Aorta (tissue), 5 donors: ENCODE data around the gene CMKLR1. TPM values are rescaled to one million over a fixed set of nuclear protein-coding genes. Genes with fewer than 3 reads are reported as not detected.

Experiments used
- ATAC-seq: fragments of 200-7000 bp; cut with Tn5 transposase; one replicate; pipeline ENCODE4 v1.9.1; 2022; ENCODE audit warnings: moderate library complexity; ENCODE audit not compliant: low FRiP score
- DNase-seq, 2 donors: peaks; one replicate each; pipeline ENCODE4 v3.0.0-alpha.2; 2020
- H3K27ac ChIP-seq, 2 donors: one replicate each; pipeline ENCODE4 v1.5.1; 2013; ENCODE audit warnings: low read length in 2 of 2, mild to moderate bottlenecking in 2 of 2, moderate library complexity in 2 of 2, control low read depth in 1 of 2, inconsistent platforms in 1 of 2, low read depth in 1 of 2
- H3K27me3 ChIP-seq, 2 donors: one replicate each; pipeline ENCODE4 v1.6.1; 2013; ENCODE audit warnings: control low read depth in 1 of 2, low read length in 1 of 2, mild to moderate bottlenecking in 1 of 2, moderate library complexity in 1 of 2; ENCODE audit not compliant: insufficient read depth in 2 of 2, control insufficient read depth in 1 of 2
- H3K36me3 ChIP-seq, 2 donors: one replicate each; pipeline ENCODE4 v1.6.1; 2013; ENCODE audit warnings: control low read depth in 1 of 2, low read length in 1 of 2, mild to moderate bottlenecking in 1 of 2; ENCODE audit not compliant: insufficient read depth in 2 of 2, control insufficient read depth in 1 of 2
- H3K4me1 ChIP-seq, 2 donors: one replicate each; pipeline ENCODE4 v1.6.1; 2013; ENCODE audit warnings: low read length in 2 of 2, control low read depth in 1 of 2, mild to moderate bottlenecking in 1 of 2, moderate library complexity in 1 of 2; ENCODE audit not compliant: insufficient read depth in 2 of 2, control insufficient read depth in 1 of 2
- H3K4me3 ChIP-seq, 2 donors: one replicate each; pipeline ENCODE4 v1.5.1; 2013; ENCODE audit warnings: low read length in 2 of 2, control low read depth in 1 of 2, mild to moderate bottlenecking in 1 of 2
- H3K9me3 ChIP-seq: one replicate; pipeline ENCODE4 v1.6.1; 2013; ENCODE audit warnings: mild to moderate bottlenecking, low read length; ENCODE audit not compliant: control insufficient read depth
- WGBS, 2 donors: extraction: QIAGEN DNeasy Blood & Tissue Kit; methylation state at CpG; one replicate each; pipeline ENCODE4 v1.1.7; 2013; 5-methylcytosine and 5-hydroxymethylcytosine counted together
- intact Hi-C, 2 donors: fragments of 100-400 bp; cut with DNase I; formaldehyde crosslinking; loops; one replicate each; pipeline versions ENCODE4 v1.14.2 to v1.15.0; 2022
- polyA plus RNA-seq, 2 donors: library from polyadenylated mRNA; stranded (reverse); fragments of 200-250 nt; gene quantifications; one replicate each; pipeline ENCODE4 v1.2.3, GENCODE V29; 2013
- total RNA-seq, 2 donors: library from RNA; stranded (reverse); fragmentation: NEBNext Ultra II Directional; extraction: Animal tissue kit (Norgen Biotek cat#: 25700); gene quantifications; one replicate each; pipeline ENCODE4 v1.2.1, GENCODE V29; 2021
- donor health status: healthy with polysubstance abuse.
- donor health status: Bipolar disorder and iron deficiency.
- donor health status: DM: no; HTN: no; CAD: no.
- donor health status: DM: no; HTN: no; CAD: no.
- donor health status: DM: yes; HTN: yes; CAD: no.

The CMKLR1 gene
- total and polyA plus RNA-seq, 4 donors = 9.1 to 55.4 (median 26.8) TPM

GRCh38 chr12:108357834-108358579 lies 18.9 kb upstream of the CMKLR1 start:
- 88 to 89% methylated on average over 2 of the region's 2 CpGs for WGBS, 2 donors
- DNase-seq (no peak), ATAC-seq (no peak)
- no peaks in the 10 kb centered on the region for H3K36me3 ChIP-seq
- no peak overlapping the region for H3K27ac ChIP-seq
- no peaks in the 10 kb centered on the region for H3K9me3 ChIP-seq
- H3K27me3 ChIP-seq = no peaks in the 10 kb centered on the region
- intact Hi-C loops = no loop called here
- no peaks in the 10 kb centered on the region for H3K4me1 ChIP-seq
- no peak overlapping the region for H3K4me3 ChIP-seq

GRCh38 chr12:108356835-108357806 lies 18.0 kb upstream of the CMKLR1 start:
- H3K9me3 ChIP-seq = no peaks in the 10 kb centered on the region
- intact Hi-C loops = no loop called here
- 87 to 89% methylated on average over 12 of the region's 12 CpGs for WGBS, 2 donors

GRCh38 chr12:108355069-108355468 lies 16.0 kb upstream of the CMKLR1 start:
- WGBS, 2 donors = 51 to 63% methylated on average over 2 of the region's 2 CpGs
- Histone ChIP-seq H3K27ac (no peak overlapping the region), H3K4me3 (no peak overlapping the region), H3K9me3 (no peaks in the 10 kb centered on the region), H3K27me3 (no peaks in the 10 kb centered on the region), H3K36me3 (no peaks in the 10 kb centered on the region), H3K4me1 (no peaks in the 10 kb centered on the region)
- intact Hi-C loops = no loop called here
- DNase-seq (no peak), ATAC-seq (no peak)

More at GRCh38 chr12:108356835-108357806, 18.0 kb upstream of the CMKLR1 start:
- H3K4me3 ChIP-seq = no peak overlapping the region
- H3K27me3 ChIP-seq = no peaks in the 10 kb centered on the region
- ATAC-seq (no peak), DNase-seq (no peak)
- no peak overlapping the region for H3K27ac ChIP-seq
- no peaks in the 10 kb centered on the region for H3K4me1 ChIP-seq
- no peaks in the 10 kb centered on the region for H3K36me3 ChIP-seq

GRCh38 chr12:108352591-108352990 lies 13.5 kb upstream of the CMKLR1 start:
- H3K27ac ChIP-seq = no peak overlapping the region
- H3K4me3 ChIP-seq = no peak overlapping the region
- H3K27me3 ChIP-seq = no peaks in the 10 kb centered on the region
- DNase-seq = no peak
- intact Hi-C loops = no loop called here
- no peak for ATAC-seq
- peaks cover 0 to 3% of the 10 kb centered on the region in 2 donors for H3K4me1 ChIP-seq
- no peaks in the 10 kb centered on the region for H3K36me3 ChIP-seq
- H3K9me3 ChIP-seq = no peaks in the 10 kb centered on the region

GRCh38 chr12:108350511-108350910 lies 11.4 kb upstream of the CMKLR1 start:
- Histone ChIP-seq H3K27ac (no peak overlapping the region), H3K27me3 (no peaks in the 10 kb centered on the region), H3K36me3 (no peaks in the 10 kb centered on the region), H3K4me3 (no peak overlapping the region), H3K9me3 (no peaks in the 10 kb centered on the region), H3K4me1 (peaks cover 0 to 3% of the 10 kb centered on the region in 2 donors)
- 74 to 75% methylated on average over 3 of the region's 3 CpGs for WGBS, 2 donors
- DNase-seq (no peak), ATAC-seq (no peak)
- intact Hi-C loops = no loop called here

- peak; percentile 89 for ATAC-seq
- WGBS, 2 donors = 9 to 12% methylated on average over 8 of the region's 8 CpGs
- intact Hi-C loops = loop anchor here in 1 of 2 donors (1.0 kb wide), 1 partner anchor 23 kb away; no protein-coding TSS in a partner anchor
- H3K9me3 ChIP-seq = no peaks in the 10 kb centered on the region
- no peak overlapping the region for H3K4me3 ChIP-seq
- no peaks in the 10 kb centered on the region for H3K36me3 ChIP-seq
- peaks cover 0 to 3% of the 10 kb centered on the region in 2 donors for H3K4me1 ChIP-seq
- peak; percentile 77 to 83 for DNase-seq
- H3K27ac ChIP-seq = peak overlapping the region; percentile 99
- H3K27me3 ChIP-seq = no peaks in the 10 kb centered on the region
Measured at GRCh38 chr12:108349278-108349688, 10.2 kb upstream of the CMKLR1 start.

GRCh38 chr12:108348842-108349241 lies 9.7 kb upstream of the CMKLR1 start:
- 9 to 11% methylated on average over 9 of the region's 9 CpGs for WGBS, 2 donors
- no peak overlapping the region for H3K4me3 ChIP-seq
- ATAC-seq = no peak

GRCh38 chr12:108346727-108347710 lies 7.9 kb upstream of the CMKLR1 start:
- H3K9me3 ChIP-seq = no peaks in the 10 kb centered on the region
- 96 to 97% methylated on average over 6 of the region's 6 CpGs for WGBS, 2 donors
- DNase-seq (no peak), ATAC-seq (no peak)
- H3K27ac ChIP-seq = no peak overlapping the region
- intact Hi-C loops = no loop called here
- H3K4me3 ChIP-seq = no peak overlapping the region
- H3K36me3 ChIP-seq = no peaks in the 10 kb centered on the region
- no peaks in the 10 kb centered on the region for H3K27me3 ChIP-seq
- peaks cover 0 to 3% of the 10 kb centered on the region in 2 donors for H3K4me1 ChIP-seq

More at GRCh38 chr12:108348842-108349241, 9.7 kb upstream of the CMKLR1 start:
- no peak for DNase-seq
- Histone ChIP-seq H3K27me3 (no peaks in the 10 kb centered on the region), H3K9me3 (no peaks in the 10 kb centered on the region), H3K4me1 (peaks cover 0 to 3% of the 10 kb centered on the region in 2 donors), H3K36me3 (no peaks in the 10 kb centered on the region), H3K27ac (peak overlapping the region; percentile 99)
- intact Hi-C loops = loop anchor here in 1 of 2 donors (1.0 kb wide), 1 partner anchor 23 kb away; no protein-coding TSS in a partner anchor
